GM12864 (cell line): ENCODE results near the gene NPC2.
A peak's percentile ranks its signal among the peaks of the same experiment; 100 is the strongest.
"Not testable (repeated sequence)": the region's sequence is repeated elsewhere in the genome, so short reads cannot be mapped to it uniquely, and the experiment has no call there.

Experiments used
- DNase-seq: peaks from one replicate; pipeline ENCODE4 v3.0.0-alpha.2; 2011; ENCODE audit warnings: low read depth
- H3K4me3 ChIP-seq: 2 replicates; pipeline ENCODE4 v1.5.1; 2011; ENCODE audit warnings: mild to moderate bottlenecking, low read depth, low read length, control low read depth
- CTCF ChIP-seq: IDR thresholded peaks from 2 replicates; pipeline ENCODE4 v1.5.1; 2011; ENCODE audit warnings: low read depth, mild to moderate bottlenecking, moderate library complexity, low read length, control low read depth, inconsistent platforms; ENCODE audit errors: missing control alignments

The NPC2 gene

GRCh38 chr14:74459976-74460375 is 33.1 kb downstream of the NPC2 start:
- DNase-seq, result no peak
- H3K4me3 ChIP-seq, result no peak overlapping the region
- no peak for TF ChIP-seq CTCF

- no peak for DNase-seq
- TF ChIP-seq CTCF, result peak; percentile 74
- H3K4me3 ChIP-seq, result no peak overlapping the region
These were observed 33.7 kb downstream of the NPC2 start for GRCh38 chr14:74459289-74459946.

GRCh38 chr14:74457565-74457895 is 35.6 kb downstream of the NPC2 start:
- H3K4me3 ChIP-seq, result no peak overlapping the region
- TF ChIP-seq CTCF, result no peak
- DNase-seq, result no peak

- H3K4me3 ChIP-seq, result no peak overlapping the region
- TF ChIP-seq CTCF, result no peak
- DNase-seq, result no peak
These were observed 36.2 kb downstream of the NPC2 start for GRCh38 chr14:74456684-74457564.

GRCh38 chr14:74454397-74454796 is 38.7 kb downstream of the NPC2 start:
- not testable (repeated sequence) for H3K4me3 ChIP-seq, DNase-seq

GRCh38 chr14:74444866-74445265 is 48.2 kb downstream of the NPC2 start:
- no peak for DNase-seq
- H3K4me3 ChIP-seq, result no peak overlapping the region
- TF ChIP-seq CTCF, result no peak

GRCh38 chr14:74442757-74443156 is 50.3 kb downstream of the NPC2 start:
- TF ChIP-seq CTCF, result no peak
- no peak overlapping the region for H3K4me3 ChIP-seq
- no peak for DNase-seq
